ENCODE data around the gene ADAR. TPM values are rescaled to one million over a fixed set of nuclear protein-coding genes. Genes with fewer than 3 reads are reported as not detected.

ADAR gene
- total RNA-seq, 1 donor from 2014 or later: 275 TPM

GRCh38 chr1:154583773-154584172, 24.2 kb downstream of the ADAR start:
- H3K27me3 Mint-ChIP-seq (ENCODE audit: low read depth, unreplicated experiment): no peaks in the 10 kb centered on the region
- H3K4me3 Mint-ChIP-seq (ENCODE audit: unreplicated experiment): no peak overlapping the region
- Histone ChIP-seq H4K20me1 (ENCODE audit: insufficient read depth, low read length) (peaks cover 73% of the 10 kb centered on the region), H2AFZ (ENCODE audit: low read depth, low read length) (no peak overlapping the region), H3K4me1 (ENCODE audit: insufficient read depth, low read length) (no peaks in the 10 kb centered on the region), H3K79me2 (ENCODE audit: insufficient read depth, low read length) (no peaks in the 10 kb centered on the region), H3K27ac (ENCODE audit: low read depth, low read length) (no peak overlapping the region), H3K9me3 (ENCODE audit: insufficient read depth, low read depth, low read length) (no peaks in the 10 kb centered on the region), H3K9ac (ENCODE audit: low read length) (no peak overlapping the region), H3K4me3 (ENCODE audit: insufficient read depth, low read depth, low read length) (no peak overlapping the region), H3K36me3 (ENCODE audit: insufficient read depth, low read length) (peaks cover 79% of the 10 kb centered on the region), H3K27me3 (ENCODE audit: insufficient read depth, low read length) (no peaks in the 10 kb centered on the region), H3K4me2 (ENCODE audit: low read length) (no peak overlapping the region)
- FAIRE-seq: no peak
- peak overlapping the region; percentile 78 for H3K27ac Mint-ChIP-seq (ENCODE audit: unreplicated experiment)
- no peaks in the 10 kb centered on the region for H3K9me3 Mint-ChIP-seq (ENCODE audit: unreplicated experiment)
- TF ChIP-seq EZH2 (IDR thresholded peaks at IDR 0.05; ENCODE audit: insufficient read depth, low read length): no peak
- TF ChIP-seq, protein P1, sequence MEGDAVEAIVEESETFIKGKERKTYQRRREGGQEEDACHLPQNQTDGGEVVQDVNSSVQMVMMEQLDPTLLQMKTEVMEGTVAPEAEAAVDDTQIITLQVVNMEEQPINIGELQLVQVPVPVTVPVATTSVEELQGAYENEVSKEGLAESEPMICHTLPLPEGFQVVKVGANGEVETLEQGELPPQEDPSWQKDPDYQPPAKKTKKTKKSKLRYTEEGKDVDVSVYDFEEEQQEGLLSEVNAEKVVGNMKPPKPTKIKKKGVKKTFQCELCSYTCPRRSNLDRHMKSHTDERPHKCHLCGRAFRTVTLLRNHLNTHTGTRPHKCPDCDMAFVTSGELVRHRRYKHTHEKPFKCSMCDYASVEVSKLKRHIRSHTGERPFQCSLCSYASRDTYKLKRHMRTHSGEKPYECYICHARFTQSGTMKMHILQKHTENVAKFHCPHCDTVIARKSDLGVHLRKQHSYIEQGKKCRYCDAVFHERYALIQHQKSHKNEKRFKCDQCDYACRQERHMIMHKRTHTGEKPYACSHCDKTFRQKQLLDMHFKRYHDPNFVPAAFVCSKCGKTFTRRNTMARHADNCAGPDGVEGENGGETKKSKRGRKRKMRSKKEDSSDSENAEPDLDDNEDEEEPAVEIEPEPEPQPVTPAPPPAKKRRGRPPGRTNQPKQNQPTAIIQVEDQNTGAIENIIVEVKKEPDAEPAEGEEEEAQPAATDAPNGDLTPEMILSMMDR (IDR thresholded peaks at IDR 0.05; ENCODE audit: insufficient read depth, low read depth, low read length): no peak
- peaks cover 60% of the 10 kb centered on the region for H3K36me3 Mint-ChIP-seq (ENCODE audit: low read depth, unreplicated experiment)
- H3K4me1 Mint-ChIP-seq (ENCODE audit: low read depth, unreplicated experiment): peaks cover 41% of the 10 kb centered on the region
- no peak for DNase-seq (ENCODE audit: low read depth)

GRCh38 chr1:154582885-154583284, 25.1 kb downstream of the ADAR start:
- no peak overlapping the region for H2AFZ ChIP-seq (ENCODE audit: low read depth, low read length)
- FAIRE-seq (no peak), DNase-seq (ENCODE audit: low read depth) (no peak)
- H3K4me2 ChIP-seq (ENCODE audit: low read length): no peak overlapping the region
- H3K79me2 ChIP-seq (ENCODE audit: insufficient read depth, low read length): no peaks in the 10 kb centered on the region
- H3K9ac ChIP-seq (ENCODE audit: low read length): no peak overlapping the region
- no peaks in the 10 kb centered on the region for H3K27me3 ChIP-seq (ENCODE audit: insufficient read depth, low read length)
- no peaks in the 10 kb centered on the region for H3K27me3 Mint-ChIP-seq (ENCODE audit: low read depth, unreplicated experiment)
- peaks cover 65% of the 10 kb centered on the region for H3K36me3 Mint-ChIP-seq (ENCODE audit: low read depth, unreplicated experiment)
- no peak for TF ChIP-seq EZH2 (IDR thresholded peaks at IDR 0.05; ENCODE audit: insufficient read depth, low read length)
- TF ChIP-seq, protein P1 (IDR thresholded peaks at IDR 0.05; ENCODE audit: insufficient read depth, low read depth, low read length): no peak
- H3K9me3 Mint-ChIP-seq (ENCODE audit: unreplicated experiment): no peaks in the 10 kb centered on the region
- H3K4me3 ChIP-seq (ENCODE audit: insufficient read depth, low read depth, low read length): no peak overlapping the region
- H3K36me3 ChIP-seq (ENCODE audit: insufficient read depth, low read length): peaks cover 76% of the 10 kb centered on the region
- peaks cover 41% of the 10 kb centered on the region for H3K4me1 Mint-ChIP-seq (ENCODE audit: low read depth, unreplicated experiment)
- H3K4me1 ChIP-seq (ENCODE audit: insufficient read depth, low read length): no peaks in the 10 kb centered on the region
- no peak overlapping the region for H3K27ac ChIP-seq (ENCODE audit: low read depth, low read length)
- no peak overlapping the region for H3K4me3 Mint-ChIP-seq (ENCODE audit: unreplicated experiment)
- no peaks in the 10 kb centered on the region for H3K9me3 ChIP-seq (ENCODE audit: insufficient read depth, low read depth, low read length)
- H3K27ac Mint-ChIP-seq (ENCODE audit: unreplicated experiment): no peak overlapping the region
- H4K20me1 ChIP-seq (ENCODE audit: insufficient read depth, low read length): peaks cover 70% of the 10 kb centered on the region

DNA sequence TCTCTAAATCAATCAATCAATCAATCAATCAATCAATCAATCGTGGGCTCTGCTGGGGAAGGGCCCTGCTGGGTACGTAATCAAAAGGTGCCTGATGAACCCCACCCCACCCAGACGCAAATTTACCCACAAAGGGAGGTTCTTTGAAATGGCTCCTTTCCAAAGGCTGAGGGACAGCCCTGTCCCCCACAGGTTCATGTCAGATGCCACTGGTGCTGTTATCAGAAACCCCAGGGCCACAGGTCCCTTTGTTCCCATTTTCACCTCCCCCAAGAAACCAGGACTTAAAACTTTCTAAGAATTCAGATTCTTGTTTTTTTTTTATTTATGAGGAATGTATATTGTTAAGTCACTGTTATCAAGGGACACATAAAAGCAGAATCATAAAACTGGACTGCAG, 26.2 kb downstream of the ADAR start:
- H3K79me2 ChIP-seq (ENCODE audit: insufficient read depth, low read length): no peaks in the 10 kb centered on the region
- Mint-ChIP-seq H3K27me3 (ENCODE audit: low read depth, unreplicated experiment) (no peaks in the 10 kb centered on the region), H3K9me3 (ENCODE audit: unreplicated experiment) (no peaks in the 10 kb centered on the region), H3K4me1 (ENCODE audit: low read depth, unreplicated experiment) (peaks cover 41% of the 10 kb centered on the region), H3K27ac (ENCODE audit: unreplicated experiment) (no peak overlapping the region), H3K4me3 (ENCODE audit: unreplicated experiment) (no peak overlapping the region), H3K36me3 (ENCODE audit: low read depth, unreplicated experiment) (peaks cover 64% of the 10 kb centered on the region)
- peaks cover 65% of the 10 kb centered on the region for H3K36me3 ChIP-seq (ENCODE audit: insufficient read depth, low read length)
- H3K9me3 ChIP-seq (ENCODE audit: insufficient read depth, low read depth, low read length): no peaks in the 10 kb centered on the region
- H3K4me1 ChIP-seq (ENCODE audit: insufficient read depth, low read length): no peaks in the 10 kb centered on the region
- DNase-seq (ENCODE audit: low read depth): no peak
- H3K4me3 ChIP-seq (ENCODE audit: insufficient read depth, low read depth, low read length): no peak overlapping the region
- H3K4me2 ChIP-seq (ENCODE audit: low read length): no peak overlapping the region
- H3K9ac ChIP-seq (ENCODE audit: low read length): no peak overlapping the region
- FAIRE-seq: no peak
- H4K20me1 ChIP-seq (ENCODE audit: insufficient read depth, low read length): peaks cover 63% of the 10 kb centered on the region
- no peak overlapping the region for H2AFZ ChIP-seq (ENCODE audit: low read depth, low read length)
- no peak overlapping the region for H3K27ac ChIP-seq (ENCODE audit: low read depth, low read length)
- H3K27me3 ChIP-seq (ENCODE audit: insufficient read depth, low read length): no peaks in the 10 kb centered on the region
- TF ChIP-seq, protein P1 (IDR thresholded peaks at IDR 0.05; ENCODE audit: insufficient read depth, low read depth, low read length): no peak
- no peak for TF ChIP-seq EZH2 (IDR thresholded peaks at IDR 0.05; ENCODE audit: insufficient read depth, low read length)
